ENCODE results near the gene TNFRSF13B.
A peak's percentile ranks its signal among the peaks of the same experiment; 100 is the strongest.
"Not testable (repeated sequence)": the region's sequence is repeated elsewhere in the genome, so short reads cannot be mapped to it uniquely, and the experiment has no call there.

TNFRSF13B gene

GRCh38 chr17:16923904-16924695 is 47.8 kb downstream of the TNFRSF13B start:
- no peak for DNase-seq

DNA sequence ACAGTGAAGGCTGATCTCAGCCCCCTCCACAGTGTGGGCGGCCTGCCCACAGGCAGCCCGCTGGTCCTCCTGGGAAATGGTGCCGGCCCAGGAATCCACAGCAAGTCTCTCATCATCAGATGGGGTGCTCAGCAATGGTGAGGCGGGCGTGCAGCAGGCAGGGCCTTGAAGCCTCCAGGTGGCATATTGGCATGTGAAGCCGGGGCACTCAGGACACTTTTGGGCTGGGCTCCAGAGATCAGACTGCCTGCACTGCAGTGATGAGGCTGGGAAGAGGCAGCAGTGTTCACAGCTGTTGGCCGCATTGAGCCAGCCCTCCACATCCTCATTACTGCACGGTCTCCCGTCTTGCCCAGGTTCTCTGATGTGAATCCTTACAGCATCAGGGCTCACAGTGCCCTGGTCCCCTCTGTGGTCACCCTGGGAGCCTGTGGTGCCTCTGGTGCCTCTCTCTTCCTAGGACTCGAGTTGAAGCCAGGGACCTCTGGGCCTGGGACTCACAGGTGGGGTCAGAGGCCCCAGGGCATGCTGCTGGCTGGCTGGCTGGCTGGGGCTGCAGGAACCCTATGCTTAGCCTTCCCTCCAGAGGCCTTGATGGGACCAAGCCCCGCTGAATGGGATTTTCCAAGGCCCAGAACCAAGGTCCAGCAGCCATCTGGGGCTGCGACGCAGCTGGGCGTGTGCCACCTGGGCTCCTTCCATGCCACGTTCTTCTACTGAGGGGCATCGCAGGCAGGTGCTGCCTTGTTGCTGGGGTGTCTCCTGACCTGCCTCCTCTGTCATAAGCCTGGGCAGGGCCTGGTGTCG is 48.6 kb downstream of the TNFRSF13B start:
- no peak for DNase-seq

GRCh38 chr17:16922386-16923096 is 49.4 kb downstream of the TNFRSF13B start:
- no peak for DNase-seq

- not testable (repeated sequence) for DNase-seq
These were observed 50.5 kb downstream of the TNFRSF13B start for GRCh38 chr17:16921451-16921850.

- no peak for DNase-seq
These were observed 51.3 kb downstream of the TNFRSF13B start for GRCh38 chr17:16920628-16921020.

GRCh38 chr17:16919663-16920627 is 52.0 kb downstream of the TNFRSF13B start:
- no peak for DNase-seq

DNA sequence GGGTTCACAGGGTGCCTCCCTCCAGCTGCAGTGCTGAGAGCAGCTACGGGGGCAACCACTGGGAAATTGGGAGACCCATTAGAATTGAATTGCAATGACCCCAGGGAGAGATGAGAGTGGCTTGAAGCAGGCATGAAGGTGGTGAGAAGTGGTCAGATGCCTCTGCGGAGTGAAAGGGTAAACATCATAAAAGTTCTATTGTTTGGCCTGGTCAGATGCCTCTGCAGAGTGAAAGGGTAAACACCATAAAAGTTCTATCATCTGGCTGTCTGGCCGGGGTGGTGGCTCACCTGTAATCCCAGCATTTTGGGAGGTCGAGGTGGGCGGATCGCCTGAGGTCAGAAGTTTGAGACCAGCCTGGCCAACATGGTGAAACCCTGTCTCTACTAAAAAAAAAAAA is 53.5 kb downstream of the TNFRSF13B start:
- DNase-seq = no peak

GRCh38 chr17:16917671-16918394 is 54.1 kb downstream of the TNFRSF13B start:
- DNase-seq = no peak

DNA sequence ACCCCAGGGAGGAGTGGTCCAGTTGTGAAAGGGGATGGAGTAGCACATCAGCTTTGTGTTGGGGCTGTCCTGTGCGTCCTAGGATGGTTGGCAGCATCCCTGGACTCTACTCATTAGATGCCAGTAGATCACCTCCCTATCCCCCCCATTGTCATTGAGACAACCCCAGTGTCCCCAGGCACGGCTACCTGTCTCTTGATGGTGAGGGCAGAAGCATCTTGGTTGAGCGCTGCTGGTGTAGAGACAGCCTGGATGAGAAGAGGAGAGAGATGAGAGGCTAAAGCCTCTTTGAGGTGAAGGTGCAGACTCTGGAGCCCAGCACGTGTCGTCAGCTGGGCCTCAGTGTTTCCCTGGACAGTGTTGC is 55.4 kb downstream of the TNFRSF13B start:
- DNase-seq = no peak

DNA sequence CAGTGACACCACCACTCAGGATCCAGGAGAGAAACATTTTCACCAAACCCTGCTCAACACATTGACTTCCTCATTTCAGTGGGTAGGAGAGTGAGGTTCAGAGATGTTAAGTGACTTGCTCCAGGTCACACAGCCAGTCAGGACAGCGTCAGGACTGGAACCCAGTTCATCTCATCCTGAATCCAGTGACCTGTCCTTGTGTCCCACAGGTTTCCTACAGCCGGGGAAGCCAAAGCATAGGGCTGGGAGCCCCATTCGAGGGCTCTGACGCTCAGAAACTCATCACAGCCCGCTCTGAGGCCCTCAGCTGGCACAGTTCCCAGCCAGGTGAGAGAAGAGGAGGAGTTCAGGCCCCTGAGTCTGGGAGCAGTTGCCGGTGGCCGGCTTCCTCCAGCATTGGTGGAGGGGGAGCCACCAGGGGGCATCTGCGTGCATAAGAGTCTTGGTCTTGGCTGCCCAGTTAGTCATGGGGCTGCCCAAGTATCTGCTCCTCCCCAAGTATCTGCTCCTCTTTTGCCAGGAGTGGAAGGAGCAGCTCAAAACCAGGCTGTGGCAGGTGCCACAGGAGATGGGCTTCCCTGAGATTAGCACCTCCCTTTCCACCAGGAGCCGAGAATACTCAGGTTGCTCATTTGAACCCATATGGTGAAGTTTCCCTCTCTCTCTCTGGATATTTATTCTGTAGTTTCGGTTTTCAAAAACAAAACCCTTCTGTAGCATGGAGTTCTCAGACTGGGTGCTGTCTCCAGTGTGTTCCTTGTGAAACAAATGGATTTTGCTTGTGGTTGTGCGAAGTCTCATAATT is 56.0 kb downstream of the TNFRSF13B start:
- peak in 1 of 2 experiments; percentile 21 for DNase-seq

DNA sequence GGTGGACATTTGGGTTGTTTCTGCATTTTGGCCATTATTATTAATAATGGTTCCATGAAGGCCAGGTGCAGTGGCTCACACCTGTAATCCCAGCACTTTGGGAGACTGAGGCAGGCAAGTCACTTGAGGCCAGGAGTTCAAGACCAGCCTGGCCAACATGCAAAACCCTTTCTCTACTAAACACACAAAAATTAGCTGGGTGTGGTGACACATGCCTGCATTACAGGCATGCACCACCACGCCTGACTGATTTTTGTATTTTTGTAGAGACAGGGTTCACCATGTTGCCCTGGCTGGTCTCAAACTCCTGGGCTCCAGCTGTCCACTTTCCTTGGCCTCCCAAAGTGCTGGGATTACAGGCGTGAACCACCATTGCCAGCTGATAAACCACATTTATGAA is 58.5 kb downstream of the TNFRSF13B start:
- no peak for DNase-seq

DNA sequence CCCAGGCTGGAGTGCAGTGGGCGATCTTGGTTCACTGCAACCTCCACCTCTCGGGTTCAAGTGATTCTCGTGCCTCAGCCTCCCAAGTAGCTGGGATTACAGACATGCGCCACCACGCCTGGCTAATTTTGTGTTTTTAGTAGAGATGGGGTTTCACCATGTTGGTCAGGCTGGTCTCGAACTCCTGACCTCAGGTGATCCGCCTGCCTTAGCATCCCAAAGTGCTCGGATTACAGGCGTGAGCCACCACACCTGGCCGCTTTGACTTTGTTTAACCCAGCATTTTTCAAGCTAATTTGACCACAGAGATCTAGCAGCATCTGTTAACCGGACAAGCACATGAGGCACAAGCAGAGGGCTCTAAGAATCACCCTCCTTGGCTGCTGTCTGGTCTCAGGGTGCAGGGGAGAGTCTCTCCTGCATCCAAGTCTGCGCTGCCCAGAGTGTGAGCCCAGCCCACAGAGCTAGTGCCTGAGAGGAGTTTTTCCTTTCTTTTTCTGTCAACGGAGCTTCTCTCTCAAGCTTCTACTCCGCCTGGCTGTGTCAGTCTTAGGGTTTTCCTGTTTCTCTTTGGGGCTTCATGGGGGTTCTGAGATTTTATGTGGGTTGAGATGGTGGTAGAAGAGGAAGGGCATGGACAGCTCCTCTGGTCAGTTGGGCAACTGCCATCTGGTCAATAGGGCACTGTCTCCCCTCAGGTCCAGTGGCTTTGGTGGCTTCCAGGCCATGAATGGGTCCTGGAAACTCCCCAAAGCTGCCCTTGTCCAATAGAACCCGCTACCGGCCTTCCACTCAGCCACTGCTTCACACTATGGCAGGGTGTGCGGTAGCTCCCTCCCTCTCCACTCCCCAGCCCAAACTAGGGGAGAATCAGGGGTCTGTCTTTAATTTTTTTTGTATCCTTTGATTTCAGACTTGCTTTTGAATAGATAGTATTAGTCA is 59.6 kb downstream of the TNFRSF13B start:
- no peak for DNase-seq

- DNase-seq = no peak
These were observed 60.6 kb downstream of the TNFRSF13B start for GRCh38 chr17:16911141-16911937.

DNA sequence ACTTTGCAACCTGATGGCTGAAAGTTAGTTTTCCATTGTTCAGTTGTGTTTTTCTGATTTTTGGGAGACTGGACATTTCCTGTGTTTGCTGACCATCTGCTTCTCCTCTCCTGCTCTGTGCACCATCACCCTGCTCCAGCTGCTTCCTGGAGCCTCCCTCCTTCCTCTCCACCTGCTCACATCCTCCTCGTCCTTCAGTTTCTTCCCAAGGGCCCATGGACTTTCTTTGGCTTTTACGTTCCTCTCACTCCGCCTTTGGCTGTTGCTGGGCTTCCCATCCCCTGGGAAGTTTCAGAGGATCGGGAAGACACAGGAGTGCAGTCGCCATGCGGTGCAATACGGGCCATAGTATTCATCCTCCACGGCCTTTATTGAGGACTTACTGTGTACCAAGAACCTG is 61.6 kb downstream of the TNFRSF13B start:
- DNase-seq = no peak

DNA sequence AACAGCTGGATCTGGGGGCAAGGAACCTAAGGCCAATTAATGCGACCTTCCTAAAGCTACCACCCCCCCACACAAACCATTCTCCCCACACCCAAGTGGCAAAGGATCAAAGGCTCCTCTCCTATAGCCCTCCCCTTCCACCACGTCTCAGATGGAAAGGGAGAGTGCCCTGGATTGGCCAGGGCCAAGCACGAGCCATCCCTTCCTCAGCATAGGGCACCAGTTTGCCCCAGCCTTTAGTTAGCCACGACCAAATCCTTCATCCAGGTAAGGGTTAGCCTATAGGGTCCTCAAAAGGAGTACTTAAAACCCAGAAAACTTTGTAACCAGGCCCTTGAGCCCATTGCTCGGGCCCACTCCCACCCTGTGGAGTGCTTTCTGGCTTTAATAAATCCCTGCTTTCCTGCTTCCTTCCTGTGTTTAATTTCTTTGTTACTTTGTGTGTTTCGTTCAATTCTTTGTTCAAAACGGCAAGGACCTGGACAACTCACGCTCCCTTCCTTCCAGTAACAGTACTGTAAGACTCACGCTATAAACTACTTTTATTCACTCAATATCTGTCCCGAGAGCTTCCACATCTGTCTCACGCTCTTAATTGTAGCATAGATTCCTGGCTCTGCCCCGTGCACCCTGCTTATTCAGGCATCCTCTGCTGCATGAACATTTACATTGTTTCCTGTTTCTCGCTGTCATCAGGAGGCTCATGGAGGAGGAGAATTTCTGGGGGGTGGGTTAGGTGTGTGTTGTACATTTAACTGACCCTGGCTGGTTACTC is 62.3 kb downstream of the TNFRSF13B start:
- no peak for DNase-seq

DNA sequence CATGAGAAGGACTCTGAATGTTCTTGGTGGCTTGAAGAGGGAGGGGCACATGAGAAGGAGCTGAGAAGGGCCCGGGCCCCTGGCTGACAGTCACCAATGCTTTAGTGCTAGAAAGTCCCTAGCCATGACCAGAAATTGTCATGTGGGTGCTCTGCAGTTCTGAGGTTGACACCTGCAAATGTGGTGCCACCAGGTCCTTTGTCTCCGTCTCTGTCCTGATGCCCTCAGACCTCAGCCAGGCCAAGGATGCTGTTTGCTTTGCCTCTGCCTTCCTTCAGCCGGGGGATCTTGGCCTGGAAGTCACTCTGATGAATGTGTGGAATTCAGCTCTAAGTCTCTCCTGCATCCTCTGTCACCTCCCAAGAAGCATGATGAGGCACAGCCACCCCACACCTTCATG is 63.6 kb downstream of the TNFRSF13B start:
- no peak for DNase-seq

DNA sequence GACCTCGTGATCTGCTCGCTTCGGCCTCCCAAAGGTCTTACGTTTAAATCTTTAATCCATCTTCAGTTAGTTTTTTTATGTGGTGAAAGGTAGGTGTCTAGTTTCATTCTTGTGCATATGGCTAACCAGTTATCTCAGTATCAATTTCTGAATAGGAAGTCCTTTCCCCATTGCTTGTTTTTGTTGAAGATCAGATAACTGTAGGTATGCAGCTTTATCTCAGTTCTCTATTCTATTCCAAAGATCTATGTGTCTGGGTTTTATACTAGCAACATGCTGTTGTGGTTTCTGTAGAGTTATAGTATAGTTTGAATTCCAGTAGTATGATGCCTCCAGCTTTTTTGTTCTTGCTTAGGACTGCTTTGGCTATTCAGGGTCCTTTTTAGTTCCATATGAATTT is 65.2 kb downstream of the TNFRSF13B start:
- no peak for DNase-seq
